ENCODE measurements around the gene MUS81. TPM values are rescaled to one million over a fixed set of nuclear protein-coding genes. Genes with fewer than 3 reads are reported as not detected.

The MUS81 gene
- total and polyA plus RNA-seq, 9 of the 15 experiments (the other 6 are each of a cell fraction or from before 2014, with no cell fraction given): 13.4 to 118 (median 53.7) TPM

DNA sequence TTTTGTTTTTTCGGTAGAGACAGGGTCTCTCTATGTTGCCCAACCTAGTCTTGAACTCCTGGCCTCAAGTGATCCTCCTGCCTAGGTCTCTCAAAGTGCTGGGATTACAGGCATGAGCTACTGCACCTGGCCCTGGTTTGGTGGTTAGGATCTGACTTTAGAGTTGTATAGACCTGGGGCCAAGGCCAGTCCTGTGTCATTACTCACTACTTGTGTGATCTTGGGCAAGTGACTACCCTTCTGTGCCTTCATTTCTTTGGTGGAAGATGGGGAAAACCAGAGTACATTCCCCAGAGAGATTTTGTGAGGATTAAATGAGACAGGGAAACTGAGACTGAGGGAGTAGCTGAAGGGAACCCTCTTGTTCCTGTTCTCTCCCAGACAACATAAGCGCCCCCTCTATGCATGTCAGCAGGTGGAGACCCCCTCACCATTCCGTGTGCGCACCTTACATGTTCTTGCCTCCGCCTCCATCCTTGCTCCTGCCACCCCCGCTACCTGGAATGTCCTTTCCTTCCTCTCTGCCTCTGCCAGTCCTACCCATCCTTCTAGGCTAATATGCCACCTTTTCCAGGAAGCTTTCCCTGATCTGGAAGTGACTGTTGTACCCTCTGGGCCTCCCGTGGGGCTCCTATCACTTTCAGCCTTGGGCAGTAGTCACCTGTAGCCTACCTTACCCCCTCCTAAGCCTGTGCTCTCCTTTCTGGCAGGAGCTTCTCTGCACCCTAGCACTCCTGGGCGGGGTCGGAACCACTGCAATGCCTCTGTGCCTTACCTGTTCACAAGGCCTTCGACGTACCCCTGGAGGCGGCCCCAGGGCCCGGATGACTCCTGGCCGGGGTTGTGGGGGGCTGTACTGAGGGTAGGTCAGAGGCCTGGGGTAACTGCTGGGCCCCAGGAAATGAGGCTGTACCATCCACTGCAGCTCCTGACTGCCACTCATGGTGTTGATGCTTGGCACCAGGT, 36.1 kb downstream of the MUS81 start (continued):
- no peak for TF ChIP-seq HMG20A (CRISPR knock-in tag; conservative IDR thresholded peaks at IDR 0.05)
- TF ChIP-seq SREBF2 (CRISPR knock-in tag; IDR thresholded peaks at IDR 0.05): no peak
- TF ChIP-seq, protein P1, sequence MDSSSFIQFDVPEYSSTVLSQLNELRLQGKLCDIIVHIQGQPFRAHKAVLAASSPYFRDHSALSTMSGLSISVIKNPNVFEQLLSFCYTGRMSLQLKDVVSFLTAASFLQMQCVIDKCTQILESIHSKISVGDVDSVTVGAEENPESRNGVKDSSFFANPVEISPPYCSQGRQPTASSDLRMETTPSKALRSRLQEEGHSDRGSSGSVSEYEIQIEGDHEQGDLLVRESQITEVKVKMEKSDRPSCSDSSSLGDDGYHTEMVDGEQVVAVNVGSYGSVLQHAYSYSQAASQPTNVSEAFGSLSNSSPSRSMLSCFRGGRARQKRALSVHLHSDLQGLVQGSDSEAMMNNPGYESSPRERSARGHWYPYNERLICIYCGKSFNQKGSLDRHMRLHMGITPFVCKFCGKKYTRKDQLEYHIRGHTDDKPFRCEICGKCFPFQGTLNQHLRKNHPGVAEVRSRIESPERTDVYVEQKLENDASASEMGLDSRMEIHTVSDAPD (CRISPR knock-in tag; IDR thresholded peaks at IDR 0.05): no peak
- no peak for TF ChIP-seq ZNF282 (CRISPR knock-in tag; IDR thresholded peaks at IDR 0.05)
- TF ChIP-seq, protein P2, sequence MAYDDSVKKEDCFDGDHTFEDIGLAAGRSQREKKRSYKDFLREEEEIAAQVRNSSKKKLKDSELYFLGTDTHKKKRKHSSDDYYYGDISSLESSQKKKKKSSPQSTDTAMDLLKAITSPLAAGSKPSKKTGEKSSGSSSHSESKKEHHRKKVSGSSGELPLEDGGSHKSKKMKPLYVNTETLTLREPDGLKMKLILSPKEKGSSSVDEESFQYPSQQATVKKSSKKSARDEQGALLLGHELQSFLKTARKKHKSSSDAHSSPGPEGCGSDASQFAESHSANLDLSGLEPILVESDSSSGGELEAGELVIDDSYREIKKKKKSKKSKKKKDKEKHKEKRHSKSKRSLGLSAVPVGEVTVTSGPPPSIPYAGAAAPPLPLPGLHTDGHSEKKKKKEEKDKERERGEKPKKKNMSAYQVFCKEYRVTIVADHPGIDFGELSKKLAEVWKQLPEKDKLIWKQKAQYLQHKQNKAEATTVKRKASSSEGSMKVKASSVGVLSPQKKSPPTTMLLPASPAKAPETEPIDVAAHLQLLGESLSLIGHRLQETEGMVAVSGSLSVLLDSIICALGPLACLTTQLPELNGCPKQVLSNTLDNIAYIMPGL (CRISPR knock-in tag; IDR thresholded peaks at IDR 0.05): 0 out of 2 replicates have a peak, but pooled peaks have one; percentile 35
- TF ChIP-seq L3MBTL2 (IDR thresholded peaks at IDR 0.05): no peak
- no peak for TF ChIP-seq MAZ (CRISPR knock-in tag; conservative IDR thresholded peaks at IDR 0.05 in 1 of 2, IDR thresholded peaks at IDR 0.05 in 1 of 2)
- TF ChIP-seq, protein P3, sequence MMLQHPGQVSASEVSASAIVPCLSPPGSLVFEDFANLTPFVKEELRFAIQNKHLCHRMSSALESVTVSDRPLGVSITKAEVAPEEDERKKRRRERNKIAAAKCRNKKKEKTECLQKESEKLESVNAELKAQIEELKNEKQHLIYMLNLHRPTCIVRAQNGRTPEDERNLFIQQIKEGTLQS (IDR thresholded peaks at IDR 0.05): no peak
- TF ChIP-seq, protein P3 (CRISPR knock-in tag; conservative IDR thresholded peaks at IDR 0.05): 0 out of 2 replicates have a peak, but pooled peaks have one; percentile 11
- no peak for TF ChIP-seq COPS2 (conservative IDR thresholded peaks at IDR 0.05)
- peak; percentile 74 for TF ChIP-seq RBM22 (IDR thresholded peaks at IDR 0.05; ENCODE audit: low read depth, low read length, poor library complexity, severe bottlenecking)
- TF ChIP-seq, protein P4, sequence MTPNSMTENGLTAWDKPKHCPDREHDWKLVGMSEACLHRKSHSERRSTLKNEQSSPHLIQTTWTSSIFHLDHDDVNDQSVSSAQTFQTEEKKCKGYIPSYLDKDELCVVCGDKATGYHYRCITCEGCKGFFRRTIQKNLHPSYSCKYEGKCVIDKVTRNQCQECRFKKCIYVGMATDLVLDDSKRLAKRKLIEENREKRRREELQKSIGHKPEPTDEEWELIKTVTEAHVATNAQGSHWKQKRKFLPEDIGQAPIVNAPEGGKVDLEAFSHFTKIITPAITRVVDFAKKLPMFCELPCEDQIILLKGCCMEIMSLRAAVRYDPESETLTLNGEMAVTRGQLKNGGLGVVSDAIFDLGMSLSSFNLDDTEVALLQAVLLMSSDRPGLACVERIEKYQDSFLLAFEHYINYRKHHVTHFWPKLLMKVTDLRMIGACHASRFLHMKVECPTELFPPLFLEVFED (CRISPR knock-in tag; conservative IDR thresholded peaks at IDR 0.05): peak; percentile 87
